Fibroblast of pulmonary artery (primary cell): ENCODE data around the gene PEMT.
A peak's percentile ranks its signal among the peaks of the same experiment; 100 is the strongest.
"Not testable (repeated sequence)": the region's sequence is repeated elsewhere in the genome, so short reads cannot be mapped to it uniquely, and the experiment has no call there.

Experiments used
- DNase-seq: peaks from one replicate; pipeline ENCODE4 v3.0.0-alpha.2; 2010; ENCODE audit warnings: low read depth
- H3K4me3 ChIP-seq: replicated peaks from 2 replicates; pipeline ENCODE4 v1.5.1; 2011; ENCODE audit warnings: low read depth, mild to moderate bottlenecking, control low read depth, low read length, moderate library complexity
- CTCF ChIP-seq: IDR thresholded peaks from 2 replicates; pipeline ENCODE4 v1.5.1; 2011; ENCODE audit warnings: mild to moderate bottlenecking, control low read depth, low read length, inconsistent platforms; ENCODE audit errors: missing control alignments

Gene PEMT

GRCh38 chr17:17492085-17492484 is 99.4 kb downstream of the PEMT start:
- no peak for DNase-seq
- no peak overlapping the region for H3K4me3 ChIP-seq

GRCh38 chr17:17491546-17491988 is 99.9 kb downstream of the PEMT start:
- H3K4me3 ChIP-seq: no peak overlapping the region
- no peak for TF ChIP-seq CTCF
- DNase-seq: no peak

More at GRCh38 chr17:17492085-17492484, 99.4 kb downstream of the PEMT start:
- no peak for TF ChIP-seq CTCF

- TF ChIP-seq CTCF: no peak
- DNase-seq: no peak
- H3K4me3 ChIP-seq: no peak overlapping the region
These were observed 100.5 kb downstream of the PEMT start for GRCh38 chr17:17491031-17491471.

- DNase-seq: no peak
- TF ChIP-seq CTCF: no peak
- H3K4me3 ChIP-seq: no peak overlapping the region
These were observed 103.5 kb downstream of the PEMT start for GRCh38 chr17:17487998-17488397.

GRCh38 chr17:17486416-17486815 is 105.1 kb downstream of the PEMT start:
- not testable (repeated sequence) for H3K4me3 ChIP-seq, DNase-seq

- no peak overlapping the region for H3K4me3 ChIP-seq
- TF ChIP-seq CTCF: no peak
- DNase-seq: no peak
These were observed 106.1 kb downstream of the PEMT start for GRCh38 chr17:17485420-17485819.

GRCh38 chr17:17484451-17484899 is 107.0 kb downstream of the PEMT start:
- H3K4me3 ChIP-seq: no peak overlapping the region
- DNase-seq: peak; percentile 21
- TF ChIP-seq CTCF: no peak

- no peak for DNase-seq
- H3K4me3 ChIP-seq: no peak overlapping the region
- TF ChIP-seq CTCF: no peak
These were observed 109.6 kb downstream of the PEMT start for GRCh38 chr17:17481860-17482259.
